ENCODE results near the gene FAT2.

GRCh38 chr5:151562019-151562707 lies 29.0 kb downstream of the FAT2 start:
- no peak for TF ChIP-seq CTCF (conservative IDR thresholded peaks at IDR 0.05; ENCODE audit: low read depth, low read length)
- TF ChIP-seq EZH2 (IDR thresholded peaks at IDR 0.05; ENCODE audit: borderline replicate concordance, low read depth, low read length, poor library complexity, severe bottlenecking): no peak
